Left ventricle myocardium inferior (tissue), 1 donor: ENCODE measurements around the gene XPO1. TPM values are rescaled to one million over a fixed set of nuclear protein-coding genes. Genes with fewer than 3 reads are reported as not detected.
"Not testable (repeated sequence)": the region's sequence is repeated elsewhere in the genome, so short reads cannot be mapped to it uniquely, and the experiment has no call there.

ENCODE experiments used
- DNase-seq: peaks from one replicate; pipeline ENCODE4 v3.0.0-alpha.2; 2020
- H3K27ac ChIP-seq: fragments of 200-600 bp; replicated peaks from 2 replicates; pipeline ENCODE4 v1.8.0; 2021
- H3K27me3 ChIP-seq: fragments of 200-600 bp; 2 replicates; pipeline ENCODE4 v1.8.0; 2021; ENCODE audit warnings: low read depth
- H3K36me3 ChIP-seq: fragments of 200-600 bp; 2 replicates; pipeline ENCODE4 v1.8.0; 2021
- H3K4me1 ChIP-seq: fragments of 200-600 bp; 2 replicates; pipeline ENCODE4 v1.8.0; 2021
- H3K4me3 ChIP-seq: fragments of 200-600 bp; 2 replicates; pipeline ENCODE4 v1.8.0; 2021; ENCODE audit warnings: mild to moderate bottlenecking, moderate library complexity
- H3K9me3 ChIP-seq: fragments of 200-600 bp; replicated peaks from 2 replicates; pipeline ENCODE4 v1.8.0; 2021
- CTCF ChIP-seq: fragments of 200-600 bp; IDR thresholded peaks from 2 replicates; pipeline ENCODE4 v1.8.0; 2021; ENCODE audit warnings: antibody characterized with exemption, mild to moderate bottlenecking, borderline replicate concordance
- intact Hi-C: fragments of 100-400 bp; cut with micrococcal nuclease; formaldehyde crosslinking; loops from one replicate; pipeline ENCODE4 v1.11.0; 2022
- total RNA-seq: library from RNA; stranded (reverse); fragmentation: NEBNext Ultra II Directional; extraction: Animal tissue kit (Norgen Biotek cat#: 25700); gene quantifications from one replicate; pipeline ENCODE4 v1.2.1, GENCODE V29; 2021
- donor health status: DM: no; HTN: yes; CAD: no; lungs with severe emphysema.

Gene XPO1
- total RNA-seq, 1 donor from 2014 or later: 68.5 TPM

- Histone ChIP-seq H3K4me3 (no peak overlapping the region), H3K36me3 (no peaks in the 10 kb centered on the region), H3K4me1 (no peaks in the 10 kb centered on the region), H3K9me3 (no peaks in the 10 kb centered on the region), H3K27me3 (no peaks in the 10 kb centered on the region), H3K27ac (no peak overlapping the region)
- no peak for TF ChIP-seq CTCF
- intact Hi-C loops: no loop called here
- DNase-seq: no peak
These were observed 12.4 kb upstream of the XPO1 start for GRCh38 chr2:61550375-61551209.

- intact Hi-C loops: no loop called here
- Histone ChIP-seq H3K27me3 (no peaks in the 10 kb centered on the region), H3K4me3 (no peak overlapping the region), H3K4me1 (no peaks in the 10 kb centered on the region), H3K27ac (no peak overlapping the region), H3K9me3 (no peaks in the 10 kb centered on the region), H3K36me3 (no peaks in the 10 kb centered on the region)
- no peak for DNase-seq
- TF ChIP-seq CTCF: no peak
These were observed 11.4 kb upstream of the XPO1 start for GRCh38 chr2:61549546-61549945.

GRCh38 chr2:61543062-61543461 lies 4.9 kb upstream of the XPO1 start:
- intact Hi-C loops: no loop called here

GRCh38 chr2:61540167-61540566 lies 2.0 kb upstream of the XPO1 start:
- H3K4me1 ChIP-seq: peaks cover 20% of the 10 kb centered on the region
- intact Hi-C loops, H3K27ac ChIP-seq, H3K9me3 ChIP-seq, H3K4me3 ChIP-seq, H3K27me3 ChIP-seq, H3K36me3 ChIP-seq, DNase-seq: not testable (repeated sequence)

More at GRCh38 chr2:61543062-61543461, 4.9 kb upstream of the XPO1 start:
- Histone ChIP-seq H3K27ac (no peak overlapping the region), H3K27me3 (no peaks in the 10 kb centered on the region), H3K9me3 (no peaks in the 10 kb centered on the region), H3K4me1 (peaks cover 9% of the 10 kb centered on the region), H3K36me3 (no peaks in the 10 kb centered on the region), H3K4me3 (no peak overlapping the region)
- TF ChIP-seq CTCF: no peak
- DNase-seq: no peak

- intact Hi-C loops: no loop called here
- peak overlapping the region; percentile 81 for H3K4me3 ChIP-seq
- DNase-seq: no peak
- H3K4me1 ChIP-seq: peaks cover 32% of the 10 kb centered on the region
- no peaks in the 10 kb centered on the region for H3K9me3 ChIP-seq
- no peak for TF ChIP-seq CTCF
- H3K27me3 ChIP-seq: no peaks in the 10 kb centered on the region
- H3K27ac ChIP-seq: peak overlapping the region; percentile 96
- H3K36me3 ChIP-seq: no peaks in the 10 kb centered on the region
These were observed 864 bp upstream of the XPO1 start for GRCh38 chr2:61538920-61539520.

GRCh38 chr2:61537950-61538199 lies 281 bp downstream of the XPO1 start:
- Histone ChIP-seq H3K36me3 (no peaks in the 10 kb centered on the region), H3K4me3 (peak overlapping the region; percentile 81), H3K27me3 (no peaks in the 10 kb centered on the region), H3K4me1 (peaks cover 43% of the 10 kb centered on the region), H3K9me3 (no peaks in the 10 kb centered on the region), H3K27ac (peak overlapping the region; percentile 96)
- intact Hi-C loops: no loop called here
- no peak for TF ChIP-seq CTCF
- no peak for DNase-seq
